ENCODE data around the gene HSP90AA1.

DNA sequence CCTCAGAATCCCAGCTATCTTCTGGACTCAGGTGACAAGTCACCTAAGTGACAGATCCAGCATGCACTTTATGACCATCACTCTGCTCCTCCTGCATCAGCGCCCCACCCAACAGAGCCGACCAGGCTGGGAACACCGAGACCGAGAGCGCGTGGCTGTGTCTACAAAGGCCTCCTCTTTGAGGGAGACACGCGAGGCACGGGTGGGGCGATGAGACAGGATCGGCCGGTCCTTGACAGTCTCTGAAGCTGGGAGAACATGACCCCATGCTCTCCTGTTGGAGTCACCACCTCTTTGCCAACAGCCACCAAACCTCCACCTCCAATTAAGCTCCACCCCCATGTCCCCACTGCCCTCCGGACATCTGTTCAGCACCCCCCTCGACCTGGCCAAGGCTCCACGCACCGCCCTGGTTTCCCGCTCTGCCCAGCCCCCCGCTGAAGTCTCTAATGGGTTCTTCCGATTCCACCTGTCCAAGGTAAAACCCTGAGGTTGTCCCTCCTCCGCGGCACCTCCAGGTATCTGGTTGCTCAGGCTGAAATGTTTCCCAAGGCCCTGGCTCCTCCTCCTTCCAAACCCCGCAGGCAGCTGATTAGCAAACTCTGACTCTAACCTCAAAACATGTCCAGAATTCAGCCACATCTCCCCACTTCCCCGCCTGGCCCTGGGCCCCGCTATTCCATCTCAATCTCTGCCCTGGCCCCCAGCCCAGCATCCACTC, 31.5 kb downstream of the HSP90AA1 start:
- TF ChIP-seq EP300 (IDR thresholded peaks at IDR 0.05; ENCODE audit: borderline replicate concordance) = no peak
- no peak for TF ChIP-seq RAD21 (IDR thresholded peaks at IDR 0.05; ENCODE audit: low read depth)
- no peak for TF ChIP-seq TAF1 (IDR thresholded peaks at IDR 0.05; ENCODE audit: low read depth)
- no peak for TF ChIP-seq CEBPB (IDR thresholded peaks at IDR 0.05)
- TF ChIP-seq, protein P1, sequence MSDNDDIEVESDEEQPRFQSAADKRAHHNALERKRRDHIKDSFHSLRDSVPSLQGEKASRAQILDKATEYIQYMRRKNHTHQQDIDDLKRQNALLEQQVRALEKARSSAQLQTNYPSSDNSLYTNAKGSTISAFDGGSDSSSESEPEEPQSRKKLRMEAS (IDR thresholded peaks at IDR 0.05) = no peak
- no peak for TF ChIP-seq TCF12 (IDR thresholded peaks at IDR 0.05; ENCODE audit: low read depth)
- TF ChIP-seq FOXM1 (IDR thresholded peaks at IDR 0.05; ENCODE audit: borderline replicate concordance, low read depth) = no peak
- TF ChIP-seq, protein P2, sequence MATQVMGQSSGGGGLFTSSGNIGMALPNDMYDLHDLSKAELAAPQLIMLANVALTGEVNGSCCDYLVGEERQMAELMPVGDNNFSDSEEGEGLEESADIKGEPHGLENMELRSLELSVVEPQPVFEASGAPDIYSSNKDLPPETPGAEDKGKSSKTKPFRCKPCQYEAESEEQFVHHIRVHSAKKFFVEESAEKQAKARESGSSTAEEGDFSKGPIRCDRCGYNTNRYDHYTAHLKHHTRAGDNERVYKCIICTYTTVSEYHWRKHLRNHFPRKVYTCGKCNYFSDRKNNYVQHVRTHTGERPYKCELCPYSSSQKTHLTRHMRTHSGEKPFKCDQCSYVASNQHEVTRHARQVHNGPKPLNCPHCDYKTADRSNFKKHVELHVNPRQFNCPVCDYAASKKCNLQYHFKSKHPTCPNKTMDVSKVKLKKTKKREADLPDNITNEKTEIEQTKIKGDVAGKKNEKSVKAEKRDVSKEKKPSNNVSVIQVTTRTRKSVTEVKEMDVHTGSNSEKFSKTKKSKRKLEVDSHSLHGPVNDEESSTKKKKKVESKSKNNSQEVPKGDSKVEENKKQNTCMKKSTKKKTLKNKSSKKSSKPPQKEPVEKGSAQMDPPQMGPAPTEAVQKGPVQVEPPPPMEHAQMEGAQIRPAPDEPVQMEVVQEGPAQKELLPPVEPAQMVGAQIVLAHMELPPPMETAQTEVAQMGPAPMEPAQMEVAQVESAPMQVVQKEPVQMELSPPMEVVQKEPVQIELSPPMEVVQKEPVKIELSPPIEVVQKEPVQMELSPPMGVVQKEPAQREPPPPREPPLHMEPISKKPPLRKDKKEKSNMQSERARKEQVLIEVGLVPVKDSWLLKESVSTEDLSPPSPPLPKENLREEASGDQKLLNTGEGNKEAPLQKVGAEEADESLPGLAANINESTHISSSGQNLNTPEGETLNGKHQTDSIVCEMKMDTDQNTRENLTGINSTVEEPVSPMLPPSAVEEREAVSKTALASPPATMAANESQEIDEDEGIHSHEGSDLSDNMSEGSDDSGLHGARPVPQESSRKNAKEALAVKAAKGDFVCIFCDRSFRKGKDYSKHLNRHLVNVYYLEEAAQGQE (IDR thresholded peaks at IDR 0.05; ENCODE audit: low read depth) = no peak
